Peyer's patch (tissue), 4 donors: ENCODE data around the gene LRFN5.

Source experiments
- POLR2A ChIP-seq, 2 donors: fragments of 450-650 bp; IDR thresholded peaks; one replicate each; pipeline ENCODE4 v1.5.1; 2017; ENCODE audit warnings: antibody characterized with exemption in 2 of 2, mild to moderate bottlenecking in 2 of 2, moderate library complexity in 2 of 2
- TF ChIP-seq, protein P1 (sequence below), 6 experiments: fragments of 450-650 bp in 4 of 6; fragments of 200-600 bp in 2 of 6; sonication (generic) in 1 of 6; IDR thresholded peaks; one replicate each; pipeline ENCODE4 v1.5.1; 2017 to 2019; ENCODE audit warnings: antibody characterized with exemption in 6 of 6, mild to moderate bottlenecking in 3 of 6, moderate library complexity in 1 of 6

DNA sequence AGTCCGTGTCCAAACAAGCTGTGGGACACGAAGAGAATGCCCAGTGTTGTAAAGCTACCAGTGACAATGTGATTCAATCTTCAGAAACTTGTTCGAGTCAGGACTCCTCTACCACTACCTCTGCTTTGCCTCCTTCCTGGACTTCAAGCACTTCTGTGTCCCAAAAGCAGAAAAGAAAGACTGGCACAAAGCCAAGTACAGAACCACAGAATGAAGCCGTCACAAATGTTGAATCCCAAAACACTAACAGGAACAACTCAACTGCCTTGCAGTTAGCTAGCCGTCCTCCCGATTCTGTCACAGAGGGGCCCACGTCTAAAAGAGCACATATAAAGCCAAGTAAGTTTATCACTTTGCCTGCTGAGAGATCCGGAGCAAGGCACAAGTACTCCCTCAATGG, 284.9 kb downstream of the LRFN5 start:
- TF ChIP-seq, protein P1, sequence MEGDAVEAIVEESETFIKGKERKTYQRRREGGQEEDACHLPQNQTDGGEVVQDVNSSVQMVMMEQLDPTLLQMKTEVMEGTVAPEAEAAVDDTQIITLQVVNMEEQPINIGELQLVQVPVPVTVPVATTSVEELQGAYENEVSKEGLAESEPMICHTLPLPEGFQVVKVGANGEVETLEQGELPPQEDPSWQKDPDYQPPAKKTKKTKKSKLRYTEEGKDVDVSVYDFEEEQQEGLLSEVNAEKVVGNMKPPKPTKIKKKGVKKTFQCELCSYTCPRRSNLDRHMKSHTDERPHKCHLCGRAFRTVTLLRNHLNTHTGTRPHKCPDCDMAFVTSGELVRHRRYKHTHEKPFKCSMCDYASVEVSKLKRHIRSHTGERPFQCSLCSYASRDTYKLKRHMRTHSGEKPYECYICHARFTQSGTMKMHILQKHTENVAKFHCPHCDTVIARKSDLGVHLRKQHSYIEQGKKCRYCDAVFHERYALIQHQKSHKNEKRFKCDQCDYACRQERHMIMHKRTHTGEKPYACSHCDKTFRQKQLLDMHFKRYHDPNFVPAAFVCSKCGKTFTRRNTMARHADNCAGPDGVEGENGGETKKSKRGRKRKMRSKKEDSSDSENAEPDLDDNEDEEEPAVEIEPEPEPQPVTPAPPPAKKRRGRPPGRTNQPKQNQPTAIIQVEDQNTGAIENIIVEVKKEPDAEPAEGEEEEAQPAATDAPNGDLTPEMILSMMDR (IDR thresholded peaks at IDR 0.05) = no peak
- TF ChIP-seq POLR2A (IDR thresholded peaks at IDR 0.05) = no peak
